Retinal pigment epithelial cell (primary cell): ENCODE results near the gene COX7B2.
A peak's percentile ranks its signal among the peaks of the same experiment; 100 is the strongest.

Experiments used
- DNase-seq: peaks from one replicate; pipeline ENCODE4 v3.0.0-alpha.2; 2010; ENCODE audit warnings: low read depth
- H3K4me3 ChIP-seq: 2 replicates; pipeline ENCODE4 v1.5.1; 2011; ENCODE audit warnings: mild to moderate bottlenecking, low read length, control low read depth, moderate library complexity
- TF ChIP-seq, protein P1 (sequence below): conservative IDR thresholded peaks from 2 replicates; pipeline ENCODE4 v1.5.1; 2011; ENCODE audit warnings: low read depth, low read length, control low read depth, inconsistent platforms

COX7B2 gene

DNA sequence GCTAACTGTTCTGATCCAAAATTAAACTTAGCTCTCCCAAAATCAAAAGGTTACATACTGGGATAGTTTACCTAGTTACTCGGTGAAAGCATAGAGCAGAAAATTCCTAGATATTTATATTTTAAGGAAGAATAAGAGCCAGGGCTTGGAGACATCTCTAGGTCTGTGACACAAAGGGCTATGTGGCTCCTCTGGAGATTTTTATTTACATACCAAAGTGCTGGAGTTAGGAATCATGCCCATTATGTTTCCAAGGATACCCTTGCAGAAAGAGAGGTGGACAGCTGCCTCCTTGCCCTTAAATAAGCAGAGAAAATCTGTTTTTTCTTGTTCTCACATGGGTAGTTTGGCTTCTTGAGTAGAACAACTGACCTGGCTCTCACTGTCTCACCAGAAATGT lies 9.0 kb downstream of the COX7B2 start:
- H3K4me3 ChIP-seq = no peak overlapping the region
- no peak for DNase-seq
- TF ChIP-seq, protein P1, sequence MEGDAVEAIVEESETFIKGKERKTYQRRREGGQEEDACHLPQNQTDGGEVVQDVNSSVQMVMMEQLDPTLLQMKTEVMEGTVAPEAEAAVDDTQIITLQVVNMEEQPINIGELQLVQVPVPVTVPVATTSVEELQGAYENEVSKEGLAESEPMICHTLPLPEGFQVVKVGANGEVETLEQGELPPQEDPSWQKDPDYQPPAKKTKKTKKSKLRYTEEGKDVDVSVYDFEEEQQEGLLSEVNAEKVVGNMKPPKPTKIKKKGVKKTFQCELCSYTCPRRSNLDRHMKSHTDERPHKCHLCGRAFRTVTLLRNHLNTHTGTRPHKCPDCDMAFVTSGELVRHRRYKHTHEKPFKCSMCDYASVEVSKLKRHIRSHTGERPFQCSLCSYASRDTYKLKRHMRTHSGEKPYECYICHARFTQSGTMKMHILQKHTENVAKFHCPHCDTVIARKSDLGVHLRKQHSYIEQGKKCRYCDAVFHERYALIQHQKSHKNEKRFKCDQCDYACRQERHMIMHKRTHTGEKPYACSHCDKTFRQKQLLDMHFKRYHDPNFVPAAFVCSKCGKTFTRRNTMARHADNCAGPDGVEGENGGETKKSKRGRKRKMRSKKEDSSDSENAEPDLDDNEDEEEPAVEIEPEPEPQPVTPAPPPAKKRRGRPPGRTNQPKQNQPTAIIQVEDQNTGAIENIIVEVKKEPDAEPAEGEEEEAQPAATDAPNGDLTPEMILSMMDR = no peak

DNA sequence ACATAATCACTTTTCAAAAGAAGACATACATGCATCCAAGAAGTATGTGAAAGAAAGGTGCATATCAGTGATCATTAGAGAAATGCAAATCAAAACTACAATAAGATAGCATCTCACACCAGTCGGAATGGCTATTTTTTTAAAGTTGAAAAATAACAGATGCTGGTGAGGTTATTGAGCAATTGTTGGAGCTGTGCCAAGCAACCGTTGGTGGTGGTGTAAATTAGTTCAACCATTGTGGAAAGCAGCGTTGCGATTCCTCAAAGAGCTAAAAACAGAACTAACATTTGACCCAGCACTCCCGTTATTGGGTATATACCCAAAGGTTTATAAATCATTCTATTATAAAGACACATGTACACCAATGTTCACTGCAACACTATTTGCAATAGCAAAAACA lies 14.2 kb downstream of the COX7B2 start:
- TF ChIP-seq, protein P1 = no peak
- no peak overlapping the region for H3K4me3 ChIP-seq
- no peak for DNase-seq

DNA sequence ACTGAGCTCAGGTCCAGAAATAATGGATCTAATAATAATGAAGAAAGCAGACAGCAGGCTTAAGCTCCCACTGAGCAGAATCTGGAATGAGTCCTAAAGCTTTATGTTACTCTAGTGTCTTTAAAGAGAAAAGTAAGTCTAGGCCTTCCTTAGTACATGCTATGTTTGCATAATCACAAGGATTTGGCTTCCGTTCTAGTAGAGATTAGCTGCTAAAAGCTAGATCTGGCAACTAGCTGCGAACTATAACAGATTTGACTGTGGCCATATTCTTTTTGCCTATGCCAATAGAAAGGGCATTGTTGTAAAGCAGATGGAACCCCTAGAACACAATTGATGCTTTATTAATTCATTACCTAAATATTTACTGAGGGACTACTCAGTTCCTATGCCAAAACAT lies 19.0 kb downstream of the COX7B2 start:
- TF ChIP-seq, protein P1 = no peak
- DNase-seq = peak; percentile 40
- no peak overlapping the region for H3K4me3 ChIP-seq

DNA sequence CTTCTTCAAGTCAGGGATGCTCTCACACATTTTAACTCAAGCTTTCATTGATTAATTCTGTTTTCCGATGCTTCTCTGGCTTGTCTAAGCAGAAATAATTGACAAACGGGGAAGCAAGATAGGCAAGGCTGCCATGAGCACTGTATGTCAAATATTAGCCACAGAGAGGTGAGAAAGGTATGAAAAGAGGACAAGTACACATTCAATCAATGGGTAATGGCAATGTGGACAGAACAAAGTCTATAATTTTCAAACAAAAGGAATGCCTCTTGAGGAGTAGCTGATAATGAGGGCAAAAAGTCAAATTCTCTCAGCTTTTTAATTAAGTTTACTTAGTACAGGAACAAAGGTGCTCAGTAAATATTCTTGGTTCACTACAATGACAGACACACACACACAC lies 19.6 kb downstream of the COX7B2 start:
- no peak for DNase-seq
- H3K4me3 ChIP-seq = no peak overlapping the region

DNA sequence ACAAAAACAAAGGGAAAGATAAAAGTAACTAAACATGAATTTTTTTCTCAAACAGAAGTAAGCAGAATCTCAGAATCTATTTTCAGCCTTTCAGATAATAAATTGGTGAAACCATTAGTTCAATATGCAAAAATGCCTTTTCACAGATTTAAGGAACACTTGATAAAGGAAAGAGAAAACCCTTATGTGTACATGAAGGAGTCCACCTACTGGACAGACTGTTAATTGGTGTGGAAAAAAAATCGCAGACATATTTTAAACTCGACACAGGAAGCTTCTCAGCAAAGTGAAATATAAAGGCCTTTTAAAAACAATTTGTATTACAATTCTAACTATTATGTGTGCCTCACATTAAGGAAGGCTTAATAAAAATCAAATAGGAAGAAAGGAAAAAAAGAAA lies 22.3 kb downstream of the COX7B2 start:
- no peak overlapping the region for H3K4me3 ChIP-seq
- no peak for DNase-seq
- TF ChIP-seq, protein P1 = peak; percentile 62

More for the DNA sequence above, 19.6 kb downstream of the COX7B2 start:
- TF ChIP-seq, protein P1 = no peak

DNA sequence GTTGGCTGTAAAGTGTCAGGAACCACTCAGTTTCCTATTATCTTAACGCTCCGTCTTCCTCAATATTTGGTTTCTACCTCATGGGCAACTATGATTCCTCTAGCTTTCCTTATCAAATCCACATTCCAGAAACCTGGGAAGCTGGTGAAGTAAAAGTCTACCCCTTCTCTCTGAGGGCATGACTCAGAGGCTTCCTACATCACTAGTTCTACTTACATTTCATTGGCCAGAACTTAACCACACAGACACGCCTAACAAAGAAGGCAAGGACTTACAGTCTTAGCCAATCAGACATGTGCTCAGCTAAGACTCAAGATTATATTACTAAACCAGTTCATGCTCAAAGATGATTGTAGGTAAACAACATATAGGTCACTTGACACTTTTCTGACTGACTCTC lies 30.4 kb downstream of the COX7B2 start:
- DNase-seq = no peak
- TF ChIP-seq, protein P1 = no peak
- H3K4me3 ChIP-seq = no peak overlapping the region

DNA sequence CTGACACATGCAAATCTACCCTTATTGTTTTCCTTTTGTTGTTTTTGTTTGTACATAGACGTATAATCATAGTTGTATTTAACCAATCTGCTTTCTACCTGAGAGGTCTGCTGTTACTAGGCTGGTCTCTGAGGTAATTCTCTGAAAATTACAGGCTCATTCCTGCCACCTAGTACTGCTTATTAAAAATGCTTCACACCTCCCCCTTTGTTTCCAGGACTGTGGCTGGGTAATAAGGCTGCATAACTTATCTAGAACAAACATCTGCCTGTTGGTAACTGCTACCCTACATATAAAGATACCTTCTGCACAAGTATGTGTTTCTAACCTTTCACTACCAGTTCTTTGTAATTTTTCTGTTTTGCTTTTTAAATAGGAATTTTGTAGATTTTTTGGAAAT lies 34.2 kb downstream of the COX7B2 start:
- TF ChIP-seq, protein P1 = no peak
- no peak overlapping the region for H3K4me3 ChIP-seq
- DNase-seq = no peak
